GM21576 (cell line): Measurements from ENCODE around the gene CMIP.

Experiments
- ATAC-seq: cut with Tn5 transposase; IDR thresholded peaks from one replicate; pipeline ENCODE4 v1.9.1; 2021; ENCODE audit warnings: mild to moderate bottlenecking, moderate library complexity; ENCODE audit not compliant: unreplicated experiment

Gene CMIP

GRCh38 chr16:81445966-81446906, 1.6 kb downstream of the CMIP start:
- ATAC-seq = no peak

GRCh38 chr16:81446907-81447268, 2.3 kb downstream of the CMIP start:
- ATAC-seq = no peak

GRCh38 chr16:81447383-81448101, 2.9 kb downstream of the CMIP start:
- ATAC-seq = no peak

GRCh38 chr16:81448154-81449131, 3.8 kb downstream of the CMIP start:
- ATAC-seq = no peak

- ATAC-seq = no peak
Observed at GRCh38 chr16:81449241-81449640, 4.6 kb downstream of the CMIP start.

- ATAC-seq = no peak
Observed at GRCh38 chr16:81449899-81450608, 5.4 kb downstream of the CMIP start.

GRCh38 chr16:81450783-81451491, 6.3 kb downstream of the CMIP start:
- no peak for ATAC-seq

GRCh38 chr16:81451753-81452680, 7.4 kb downstream of the CMIP start:
- no peak for ATAC-seq

GRCh38 chr16:81453091-81453728, 8.6 kb downstream of the CMIP start:
- no peak for ATAC-seq

GRCh38 chr16:81454044-81454443, 9.4 kb downstream of the CMIP start:
- ATAC-seq = no peak

- no peak for ATAC-seq
Observed at GRCh38 chr16:81455006-81455405, 10.4 kb downstream of the CMIP start.

GRCh38 chr16:81455720-81456494, 11.3 kb downstream of the CMIP start:
- ATAC-seq = no peak

- no peak for ATAC-seq
Observed at GRCh38 chr16:81456523-81457325, 12.1 kb downstream of the CMIP start.

- ATAC-seq = no peak
Observed at GRCh38 chr16:81457326-81458133, 12.9 kb downstream of the CMIP start.

- no peak for ATAC-seq
Observed at GRCh38 chr16:81458149-81458669, 13.6 kb downstream of the CMIP start.
